ENCODE data around the gene CPXM2. TPM values are rescaled to one million over a fixed set of nuclear protein-coding genes. Genes with fewer than 3 reads are reported as not detected.

The CPXM2 gene
- total RNA-seq, 3 donors from 2014 or later (not counting 1 experiment from before 2014, with no cell fraction given): not detected

GRCh38 chr10:123843835-123844234 is 47.8 kb downstream of the CPXM2 start:
- no peak overlapping the region for H3K27ac ChIP-seq (ENCODE audit: low read length)
- Mint-ChIP-seq H3K4me1 (peaks cover under 1% of the 10 kb centered on the region in 2 donors), H3K4me3 (no peak overlapping the region), H3K27me3 (ENCODE audit: low read depth in 2 of 2) (peaks cover 23 to 29% of the 10 kb centered on the region in 2 donors), H3K27ac (no peak overlapping the region), H3K9me3 (no peaks in the 10 kb centered on the region), H3K36me3 (no peaks in the 10 kb centered on the region)
- no peaks in the 10 kb centered on the region for H3K4me1 ChIP-seq (ENCODE audit: control insufficient read depth, insufficient read depth, low read length)
- H3K36me3 ChIP-seq (ENCODE audit: control insufficient read depth, insufficient read depth, low read length): no peaks in the 10 kb centered on the region
- 91% methylated on average over 2 of the region's 4 CpGs for WGBS (ENCODE audit: insufficient coverage)
- no peaks in the 10 kb centered on the region for H3K27me3 ChIP-seq (ENCODE audit: control insufficient read depth, insufficient read depth, low read length)
- H3K4me3 ChIP-seq (ENCODE audit: low read length): no peak overlapping the region
- TF ChIP-seq, protein P1, sequence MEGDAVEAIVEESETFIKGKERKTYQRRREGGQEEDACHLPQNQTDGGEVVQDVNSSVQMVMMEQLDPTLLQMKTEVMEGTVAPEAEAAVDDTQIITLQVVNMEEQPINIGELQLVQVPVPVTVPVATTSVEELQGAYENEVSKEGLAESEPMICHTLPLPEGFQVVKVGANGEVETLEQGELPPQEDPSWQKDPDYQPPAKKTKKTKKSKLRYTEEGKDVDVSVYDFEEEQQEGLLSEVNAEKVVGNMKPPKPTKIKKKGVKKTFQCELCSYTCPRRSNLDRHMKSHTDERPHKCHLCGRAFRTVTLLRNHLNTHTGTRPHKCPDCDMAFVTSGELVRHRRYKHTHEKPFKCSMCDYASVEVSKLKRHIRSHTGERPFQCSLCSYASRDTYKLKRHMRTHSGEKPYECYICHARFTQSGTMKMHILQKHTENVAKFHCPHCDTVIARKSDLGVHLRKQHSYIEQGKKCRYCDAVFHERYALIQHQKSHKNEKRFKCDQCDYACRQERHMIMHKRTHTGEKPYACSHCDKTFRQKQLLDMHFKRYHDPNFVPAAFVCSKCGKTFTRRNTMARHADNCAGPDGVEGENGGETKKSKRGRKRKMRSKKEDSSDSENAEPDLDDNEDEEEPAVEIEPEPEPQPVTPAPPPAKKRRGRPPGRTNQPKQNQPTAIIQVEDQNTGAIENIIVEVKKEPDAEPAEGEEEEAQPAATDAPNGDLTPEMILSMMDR (IDR thresholded peaks at IDR 0.05): no peak
- DNase-seq: no peak
- no peaks in the 10 kb centered on the region for H3K9me3 ChIP-seq (ENCODE audit: control insufficient read depth, insufficient read depth, low read length)
- intact Hi-C loops (cut with micrococcal nuclease): no loop called here
- ATAC-seq: no peak

DNA sequence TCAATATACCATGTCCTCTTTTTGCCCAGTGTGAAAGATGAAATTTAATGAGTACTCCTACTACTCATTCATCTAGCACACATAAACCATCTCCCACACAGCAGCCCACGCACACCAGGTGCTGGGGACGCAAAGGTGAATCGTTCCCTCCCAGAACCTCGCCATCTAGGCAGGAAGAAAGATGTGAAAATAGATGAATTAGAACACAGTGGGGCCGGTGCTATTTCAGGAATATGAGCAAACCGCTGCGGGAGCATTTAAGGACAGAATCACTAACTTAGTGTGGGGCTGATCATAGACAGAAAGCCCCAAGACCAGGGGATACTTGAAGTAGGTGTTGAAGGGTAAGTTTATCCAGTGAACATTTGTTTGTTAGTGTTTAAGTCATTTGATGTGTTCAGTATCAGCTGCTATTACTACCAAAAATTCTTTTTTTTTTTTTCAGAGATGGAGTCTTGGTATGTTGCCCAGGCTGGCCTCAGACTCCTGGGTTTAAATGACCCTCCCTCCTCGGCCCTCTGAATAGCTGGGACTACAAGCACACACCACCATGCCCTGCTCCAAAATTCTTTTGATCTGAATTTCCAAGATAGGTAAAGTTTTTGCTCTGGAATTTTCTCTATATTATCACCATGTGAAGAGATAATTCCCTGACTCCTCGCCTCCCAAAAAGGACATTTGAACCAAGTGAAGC is 48.8 kb downstream of the CPXM2 start:
- Mint-ChIP-seq H3K27me3 (ENCODE audit: low read depth in 2 of 2) (peaks cover 24 to 32% of the 10 kb centered on the region in 2 donors), H3K27ac (no peak overlapping the region), H3K36me3 (no peaks in the 10 kb centered on the region), H3K4me1 (no peaks in the 10 kb centered on the region), H3K9me3 (no peaks in the 10 kb centered on the region), H3K4me3 (no peak overlapping the region)
- TF ChIP-seq, protein P1 (IDR thresholded peaks at IDR 0.05): no peak
- intact Hi-C loops (cut with micrococcal nuclease): no loop called here
- Histone ChIP-seq H3K27me3 (ENCODE audit: control insufficient read depth, insufficient read depth, low read length) (no peaks in the 10 kb centered on the region), H3K27ac (ENCODE audit: low read length) (no peak overlapping the region), H3K36me3 (ENCODE audit: control insufficient read depth, insufficient read depth, low read length) (no peaks in the 10 kb centered on the region), H3K4me1 (ENCODE audit: control insufficient read depth, insufficient read depth, low read length) (no peaks in the 10 kb centered on the region), H3K9me3 (ENCODE audit: control insufficient read depth, insufficient read depth, low read length) (no peaks in the 10 kb centered on the region), H3K4me3 (ENCODE audit: low read length) (no peak overlapping the region)
- WGBS (ENCODE audit: insufficient coverage): 85% methylated on average over 9 of the region's 9 CpGs
- DNase-seq (no peak), ATAC-seq (no peak)

DNA sequence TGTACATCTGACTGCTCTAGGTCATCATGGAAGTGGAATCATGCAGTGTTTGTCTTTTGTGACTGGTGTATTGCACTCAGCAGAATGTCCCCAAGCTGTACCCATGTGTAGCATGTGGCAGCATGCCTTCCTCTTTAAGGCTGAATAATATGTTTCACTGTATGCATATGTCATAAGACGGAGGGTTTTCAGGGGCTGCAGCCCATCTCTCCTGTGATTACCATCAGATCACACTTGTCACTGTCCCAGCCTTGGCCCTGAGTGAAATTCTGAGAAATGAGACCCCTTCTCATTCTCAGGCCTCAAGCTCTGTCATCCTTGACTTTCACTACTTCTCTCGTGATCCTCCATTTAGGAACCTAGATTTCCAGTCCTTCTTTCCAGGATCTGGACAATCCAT is 50.0 kb downstream of the CPXM2 start:
- WGBS (ENCODE audit: insufficient coverage): 72% methylated on average over 2 of the region's 2 CpGs
- no peak overlapping the region for H3K27ac Mint-ChIP-seq
- H3K27me3 ChIP-seq (ENCODE audit: control insufficient read depth, insufficient read depth, low read length): no peaks in the 10 kb centered on the region
- TF ChIP-seq, protein P1 (IDR thresholded peaks at IDR 0.05): no peak
- ATAC-seq (no peak), DNase-seq (no peak)
- H3K4me3 Mint-ChIP-seq: no peak overlapping the region
- no peak overlapping the region for H3K4me3 ChIP-seq (ENCODE audit: low read length)
- H3K27me3 Mint-ChIP-seq (ENCODE audit: low read depth in 2 of 2): peaks cover 32 to 38% of the 10 kb centered on the region in 2 donors
- no peak overlapping the region for H3K27ac ChIP-seq (ENCODE audit: low read length)
- no peaks in the 10 kb centered on the region for H3K36me3 ChIP-seq (ENCODE audit: control insufficient read depth, insufficient read depth, low read length)
- no peaks in the 10 kb centered on the region for H3K36me3 Mint-ChIP-seq
- intact Hi-C loops (cut with micrococcal nuclease): no loop called here
- no peaks in the 10 kb centered on the region for H3K9me3 ChIP-seq (ENCODE audit: control insufficient read depth, insufficient read depth, low read length)
- H3K9me3 Mint-ChIP-seq: no peaks in the 10 kb centered on the region
- no peaks in the 10 kb centered on the region for H3K4me1 Mint-ChIP-seq
- H3K4me1 ChIP-seq (ENCODE audit: control insufficient read depth, insufficient read depth, low read length): no peaks in the 10 kb centered on the region

DNA sequence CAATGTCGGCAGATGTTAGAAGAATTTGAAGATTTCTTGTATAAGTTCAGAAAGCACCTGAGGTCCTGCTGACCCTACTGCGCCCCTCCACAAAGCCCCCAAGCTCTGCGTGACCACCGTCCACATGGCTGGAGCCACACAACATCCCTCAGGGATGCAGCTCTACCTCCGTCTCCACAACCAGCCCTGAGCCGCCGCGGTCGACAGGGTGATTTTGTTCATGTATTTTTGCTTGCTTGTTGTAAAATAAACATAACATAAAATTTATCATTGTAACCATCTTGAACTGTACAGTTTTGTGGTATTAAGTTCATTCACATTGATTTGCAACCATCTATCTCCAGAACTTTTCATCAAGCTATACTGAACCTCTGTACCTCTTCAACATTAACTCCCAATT is 50.5 kb downstream of the CPXM2 start:
- peaks cover 36 to 42% of the 10 kb centered on the region in 2 donors for H3K27me3 Mint-ChIP-seq (ENCODE audit: low read depth in 2 of 2)
- no peaks in the 10 kb centered on the region for H3K4me1 Mint-ChIP-seq
- intact Hi-C loops (cut with micrococcal nuclease): no loop called here
- no peaks in the 10 kb centered on the region for H3K36me3 Mint-ChIP-seq
- WGBS (ENCODE audit: insufficient coverage): 65% methylated on average over 4 of the region's 9 CpGs
- Histone ChIP-seq H3K27me3 (ENCODE audit: control insufficient read depth, insufficient read depth, low read length) (no peaks in the 10 kb centered on the region), H3K36me3 (ENCODE audit: control insufficient read depth, insufficient read depth, low read length) (no peaks in the 10 kb centered on the region), H3K4me1 (ENCODE audit: control insufficient read depth, insufficient read depth, low read length) (no peaks in the 10 kb centered on the region), H3K9me3 (ENCODE audit: control insufficient read depth, insufficient read depth, low read length) (no peaks in the 10 kb centered on the region), H3K27ac (ENCODE audit: low read length) (no peak overlapping the region), H3K4me3 (ENCODE audit: low read length) (no peak overlapping the region)
- ATAC-seq (no peak), DNase-seq (no peak)
- H3K9me3 Mint-ChIP-seq: no peaks in the 10 kb centered on the region
- no peak overlapping the region for H3K4me3 Mint-ChIP-seq
- no peak overlapping the region for H3K27ac Mint-ChIP-seq
- TF ChIP-seq, protein P1 (IDR thresholded peaks at IDR 0.05): no peak
